GM13976 (cell line): Measurements from ENCODE around the gene P2RX4.

Source experiments
- DNase-seq: peaks from one replicate; pipeline ENCODE4 v3.0.0; 2012; ENCODE audit warnings: low spot score
- in situ Hi-C: fragments of 300-500 bp; cut with MboI; formaldehyde crosslinking; loops from one replicate; pipeline ENCODE4 v1.12.0; 2022; ENCODE audit warnings: low sequenced_read_pairs, mixed read lengths, inconsistent platforms; ENCODE audit not compliant: unreplicated experiment
- TF ChIP-seq, protein P1 (sequence below): IDR thresholded peaks from 2 replicates; pipeline ENCODE4 v1.5.1; 2012; ENCODE audit warnings: borderline replicate concordance, mild to moderate bottlenecking; ENCODE audit not compliant: insufficient read depth; ENCODE audit errors: extremely low read depth, missing control alignments, control extremely low read depth

P2RX4 gene

GRCh38 chr12:121214855-121215745, 5.2 kb downstream of the P2RX4 start:
- in situ Hi-C loops = no loop called here
- TF ChIP-seq, protein P1, sequence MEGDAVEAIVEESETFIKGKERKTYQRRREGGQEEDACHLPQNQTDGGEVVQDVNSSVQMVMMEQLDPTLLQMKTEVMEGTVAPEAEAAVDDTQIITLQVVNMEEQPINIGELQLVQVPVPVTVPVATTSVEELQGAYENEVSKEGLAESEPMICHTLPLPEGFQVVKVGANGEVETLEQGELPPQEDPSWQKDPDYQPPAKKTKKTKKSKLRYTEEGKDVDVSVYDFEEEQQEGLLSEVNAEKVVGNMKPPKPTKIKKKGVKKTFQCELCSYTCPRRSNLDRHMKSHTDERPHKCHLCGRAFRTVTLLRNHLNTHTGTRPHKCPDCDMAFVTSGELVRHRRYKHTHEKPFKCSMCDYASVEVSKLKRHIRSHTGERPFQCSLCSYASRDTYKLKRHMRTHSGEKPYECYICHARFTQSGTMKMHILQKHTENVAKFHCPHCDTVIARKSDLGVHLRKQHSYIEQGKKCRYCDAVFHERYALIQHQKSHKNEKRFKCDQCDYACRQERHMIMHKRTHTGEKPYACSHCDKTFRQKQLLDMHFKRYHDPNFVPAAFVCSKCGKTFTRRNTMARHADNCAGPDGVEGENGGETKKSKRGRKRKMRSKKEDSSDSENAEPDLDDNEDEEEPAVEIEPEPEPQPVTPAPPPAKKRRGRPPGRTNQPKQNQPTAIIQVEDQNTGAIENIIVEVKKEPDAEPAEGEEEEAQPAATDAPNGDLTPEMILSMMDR = no peak
- DNase-seq = no peak

- in situ Hi-C loops = no loop called here
- DNase-seq = no peak
- TF ChIP-seq, protein P1 = no peak
These were observed 6.2 kb downstream of the P2RX4 start for GRCh38 chr12:121216102-121216501.

DNA sequence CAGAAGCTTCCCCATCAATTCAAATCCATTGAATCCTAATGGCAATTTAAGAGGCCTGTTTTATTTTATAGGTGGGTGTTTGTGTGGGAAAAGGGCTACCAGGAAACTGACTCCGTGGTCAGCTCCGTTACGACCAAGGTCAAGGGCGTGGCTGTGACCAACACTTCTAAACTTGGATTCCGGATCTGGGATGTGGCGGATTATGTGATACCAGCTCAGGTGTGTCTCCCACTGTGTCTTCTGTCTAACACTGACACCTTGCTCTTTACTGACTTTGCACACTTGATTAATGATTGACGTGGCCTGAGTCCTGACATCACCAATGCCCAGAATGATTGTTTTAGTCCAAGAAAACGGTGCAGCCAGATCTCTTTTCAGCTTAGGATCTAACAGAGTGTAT, 7.1 kb downstream of the P2RX4 start:
- DNase-seq = no peak
- in situ Hi-C loops = no loop called here
- TF ChIP-seq, protein P1 = no peak

DNA sequence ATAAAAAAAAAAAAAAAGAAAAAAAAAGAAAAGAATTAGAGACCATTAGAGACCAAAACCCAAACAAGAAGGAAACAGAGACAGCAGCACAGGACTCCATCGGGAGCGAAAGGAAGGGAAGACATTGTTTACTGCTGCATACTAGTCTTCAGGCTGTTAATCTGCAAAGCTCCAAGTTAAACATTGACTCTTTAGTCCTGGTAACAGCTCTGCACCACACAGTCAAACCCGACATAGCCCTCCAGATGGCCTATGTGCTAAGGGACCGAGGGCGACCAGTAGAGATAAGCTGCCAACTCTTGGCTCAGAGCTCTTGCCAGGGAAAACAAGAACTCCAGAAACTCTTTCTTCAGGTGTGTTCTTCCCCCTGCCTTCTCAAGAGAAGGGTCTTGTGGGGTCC, 7.8 kb downstream of the P2RX4 start:
- in situ Hi-C loops = no loop called here
- DNase-seq = no peak
- TF ChIP-seq, protein P1 = no peak

- no peak for DNase-seq
- in situ Hi-C loops = no loop called here
- TF ChIP-seq, protein P1 = no peak
These were observed 8.8 kb downstream of the P2RX4 start for GRCh38 chr12:121218588-121219352.

GRCh38 chr12:121219353-121219986, 9.5 kb downstream of the P2RX4 start:
- in situ Hi-C loops = no loop called here

More at GRCh38 chr12:121219353-121219986, 9.5 kb downstream of the P2RX4 start:
- DNase-seq = no peak
- TF ChIP-seq, protein P1 = no peak
